ENCODE results near the gene SLC66A3. TPM values are rescaled to one million over a fixed set of nuclear protein-coding genes. Genes with fewer than 3 reads are reported as not detected.

SLC66A3 gene
- total and polyA plus RNA-seq, 4 donors: 6.7 to 17.6 (median 9.3) TPM

GRCh38 chr2:11142330-11142729 is 12.9 kb upstream of the SLC66A3 start:
- H3K27ac ChIP-seq (ENCODE audit: low read depth in 1 of 2, low read length in 2 of 2): no peak overlapping the region
- no peak overlapping the region for H3K4me3 ChIP-seq (ENCODE audit: low read depth in 1 of 3, low read length in 3 of 3)
- 67% methylated on average over 3 of the region's 3 CpGs for WGBS
- no peaks in the 10 kb centered on the region for H3K4me1 ChIP-seq (ENCODE audit: control insufficient read depth in 4 of 4, insufficient read depth in 4 of 4, low read length in 3 of 4)
- H3K36me3 ChIP-seq (ENCODE audit: control insufficient read depth in 4 of 4, insufficient read depth in 3 of 4, low read depth in 1 of 4, low read length in 3 of 4): no peaks in the 10 kb centered on the region
- H3K27me3 ChIP-seq (ENCODE audit: control insufficient read depth in 4 of 4, insufficient read depth in 4 of 4, low read length in 3 of 4): no peaks in the 10 kb centered on the region
- no peaks in the 10 kb centered on the region for H3K9me3 ChIP-seq (ENCODE audit: control insufficient read depth in 4 of 4, low read length in 3 of 4)
- no peak overlapping the region for H3K9ac ChIP-seq (ENCODE audit: low read depth in 1 of 2, low read length in 2 of 2)
- TF ChIP-seq FOXA2 (IDR thresholded peaks at IDR 0.05) (no peak), GABPA (IDR thresholded peaks at IDR 0.05 in 1 of 2, conservative IDR thresholded peaks at IDR 0.05 in 1 of 2) (no peak), EGR1 (IDR thresholded peaks at IDR 0.05; ENCODE audit: low read depth in 2 of 2) (no peak), REST (IDR thresholded peaks at IDR 0.05) (no peak), HNF4A (conservative IDR thresholded peaks at IDR 0.05) (no peak), ATF3 (IDR thresholded peaks at IDR 0.05) (no peak), TAF1 (conservative IDR thresholded peaks at IDR 0.05) (no peak), YY1 (IDR thresholded peaks at IDR 0.05) (no peak), NR2F2 (IDR thresholded peaks at IDR 0.05) (no peak), JUND (IDR thresholded peaks at IDR 0.05) (no peak), MAX (IDR thresholded peaks at IDR 0.05) (no peak), RAD21 (IDR thresholded peaks at IDR 0.05) (no peak)
- DNase-seq (ENCODE audit: low spot score): no peak

- Histone ChIP-seq H3K27ac (ENCODE audit: low read depth in 1 of 2, low read length in 2 of 2) (no peak overlapping the region), H3K36me3 (ENCODE audit: control insufficient read depth in 4 of 4, insufficient read depth in 3 of 4, low read depth in 1 of 4, low read length in 3 of 4) (no peaks in the 10 kb centered on the region), H3K4me3 (ENCODE audit: low read depth in 1 of 3, low read length in 3 of 3) (no peak overlapping the region), H3K27me3 (ENCODE audit: control insufficient read depth in 4 of 4, insufficient read depth in 4 of 4, low read length in 3 of 4) (no peaks in the 10 kb centered on the region), H3K9me3 (ENCODE audit: control insufficient read depth in 4 of 4, low read length in 3 of 4) (no peaks in the 10 kb centered on the region), H3K4me1 (ENCODE audit: control insufficient read depth in 4 of 4, insufficient read depth in 4 of 4, low read length in 3 of 4) (no peaks in the 10 kb centered on the region), H3K9ac (ENCODE audit: low read depth in 1 of 2, low read length in 2 of 2) (no peak overlapping the region)
- DNase-seq (ENCODE audit: low spot score): no peak
- TF ChIP-seq FOXA1 (IDR thresholded peaks at IDR 0.05): no peak
- WGBS: 78% methylated on average over 6 of the region's 6 CpGs
These were observed 12.3 kb upstream of the SLC66A3 start for GRCh38 chr2:11142987-11143386.

GRCh38 chr2:11144077-11144737 is 11.1 kb upstream of the SLC66A3 start:
- WGBS: 81% methylated on average over 7 of the region's 7 CpGs
- Histone ChIP-seq H3K9ac (ENCODE audit: low read depth in 1 of 2, low read length in 2 of 2) (no peak overlapping the region), H3K27ac (ENCODE audit: low read depth in 1 of 2, low read length in 2 of 2) (no peak overlapping the region), H3K4me1 (ENCODE audit: control insufficient read depth in 4 of 4, insufficient read depth in 4 of 4, low read length in 3 of 4) (no peaks in the 10 kb centered on the region), H3K4me3 (ENCODE audit: low read depth in 1 of 3, low read length in 3 of 3) (no peak overlapping the region), H3K36me3 (ENCODE audit: control insufficient read depth in 4 of 4, insufficient read depth in 3 of 4, low read depth in 1 of 4, low read length in 3 of 4) (no peaks in the 10 kb centered on the region), H3K9me3 (ENCODE audit: control insufficient read depth in 4 of 4, low read length in 3 of 4) (no peaks in the 10 kb centered on the region), H3K27me3 (ENCODE audit: control insufficient read depth in 4 of 4, insufficient read depth in 4 of 4, low read length in 3 of 4) (no peaks in the 10 kb centered on the region)
- DNase-seq (ENCODE audit: low spot score): no peak
- no peak for TF ChIP-seq HNF4A (conservative IDR thresholded peaks at IDR 0.05)
- no peak for TF ChIP-seq RXRA (IDR thresholded peaks at IDR 0.05)
- no peak for TF ChIP-seq CTCF (IDR thresholded peaks at IDR 0.05; ENCODE audit: low read depth, low read length, missing input control)
- no peak for TF ChIP-seq GABPA (IDR thresholded peaks at IDR 0.05 in 1 of 2, conservative IDR thresholded peaks at IDR 0.05 in 1 of 2)
- no peak for TF ChIP-seq NR2F2 (IDR thresholded peaks at IDR 0.05)
- no peak for TF ChIP-seq ATF3 (IDR thresholded peaks at IDR 0.05)
- TF ChIP-seq ZBTB33 (IDR thresholded peaks at IDR 0.05): no peak
- TF ChIP-seq TAF1 (conservative IDR thresholded peaks at IDR 0.05): no peak
- TF ChIP-seq MAX (IDR thresholded peaks at IDR 0.05): no peak
